VCaP (cell line): ENCODE results near the gene GSX1.

Source experiments
- H3K27ac ChIP-seq: fragments of 450-650 bp; 2 replicates; pipeline ENCODE4 v1.5.1; 2017
- TF ChIP-seq, protein P1 (sequence below): fragments of 450-650 bp; conservative IDR thresholded peaks from 2 replicates; pipeline ENCODE4 v1.5.1; 2017; ENCODE audit warnings: mild to moderate bottlenecking, moderate library complexity

Gene GSX1

DNA sequence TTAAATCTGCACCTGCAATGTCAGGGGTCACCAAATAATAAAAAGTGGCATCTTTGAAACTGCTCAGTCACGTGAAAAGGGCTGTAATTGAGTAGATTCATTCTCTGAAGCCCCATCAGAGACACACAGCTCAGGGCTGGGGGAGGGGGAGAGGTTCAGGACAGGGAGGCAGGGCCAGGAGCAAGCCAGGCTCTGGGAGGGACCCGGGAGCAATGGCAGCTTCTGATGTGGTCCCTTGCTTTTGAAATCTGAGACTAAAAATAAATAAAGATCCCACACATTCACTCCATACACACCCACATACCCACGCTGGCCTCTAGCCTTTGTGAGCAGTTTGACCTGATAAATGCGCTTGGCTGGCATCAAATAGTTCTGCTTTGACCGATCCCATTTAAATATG lies 32.8 kb downstream of the GSX1 start:
- no peak overlapping the region for H3K27ac ChIP-seq
- TF ChIP-seq, protein P1, sequence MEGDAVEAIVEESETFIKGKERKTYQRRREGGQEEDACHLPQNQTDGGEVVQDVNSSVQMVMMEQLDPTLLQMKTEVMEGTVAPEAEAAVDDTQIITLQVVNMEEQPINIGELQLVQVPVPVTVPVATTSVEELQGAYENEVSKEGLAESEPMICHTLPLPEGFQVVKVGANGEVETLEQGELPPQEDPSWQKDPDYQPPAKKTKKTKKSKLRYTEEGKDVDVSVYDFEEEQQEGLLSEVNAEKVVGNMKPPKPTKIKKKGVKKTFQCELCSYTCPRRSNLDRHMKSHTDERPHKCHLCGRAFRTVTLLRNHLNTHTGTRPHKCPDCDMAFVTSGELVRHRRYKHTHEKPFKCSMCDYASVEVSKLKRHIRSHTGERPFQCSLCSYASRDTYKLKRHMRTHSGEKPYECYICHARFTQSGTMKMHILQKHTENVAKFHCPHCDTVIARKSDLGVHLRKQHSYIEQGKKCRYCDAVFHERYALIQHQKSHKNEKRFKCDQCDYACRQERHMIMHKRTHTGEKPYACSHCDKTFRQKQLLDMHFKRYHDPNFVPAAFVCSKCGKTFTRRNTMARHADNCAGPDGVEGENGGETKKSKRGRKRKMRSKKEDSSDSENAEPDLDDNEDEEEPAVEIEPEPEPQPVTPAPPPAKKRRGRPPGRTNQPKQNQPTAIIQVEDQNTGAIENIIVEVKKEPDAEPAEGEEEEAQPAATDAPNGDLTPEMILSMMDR, result no peak

DNA sequence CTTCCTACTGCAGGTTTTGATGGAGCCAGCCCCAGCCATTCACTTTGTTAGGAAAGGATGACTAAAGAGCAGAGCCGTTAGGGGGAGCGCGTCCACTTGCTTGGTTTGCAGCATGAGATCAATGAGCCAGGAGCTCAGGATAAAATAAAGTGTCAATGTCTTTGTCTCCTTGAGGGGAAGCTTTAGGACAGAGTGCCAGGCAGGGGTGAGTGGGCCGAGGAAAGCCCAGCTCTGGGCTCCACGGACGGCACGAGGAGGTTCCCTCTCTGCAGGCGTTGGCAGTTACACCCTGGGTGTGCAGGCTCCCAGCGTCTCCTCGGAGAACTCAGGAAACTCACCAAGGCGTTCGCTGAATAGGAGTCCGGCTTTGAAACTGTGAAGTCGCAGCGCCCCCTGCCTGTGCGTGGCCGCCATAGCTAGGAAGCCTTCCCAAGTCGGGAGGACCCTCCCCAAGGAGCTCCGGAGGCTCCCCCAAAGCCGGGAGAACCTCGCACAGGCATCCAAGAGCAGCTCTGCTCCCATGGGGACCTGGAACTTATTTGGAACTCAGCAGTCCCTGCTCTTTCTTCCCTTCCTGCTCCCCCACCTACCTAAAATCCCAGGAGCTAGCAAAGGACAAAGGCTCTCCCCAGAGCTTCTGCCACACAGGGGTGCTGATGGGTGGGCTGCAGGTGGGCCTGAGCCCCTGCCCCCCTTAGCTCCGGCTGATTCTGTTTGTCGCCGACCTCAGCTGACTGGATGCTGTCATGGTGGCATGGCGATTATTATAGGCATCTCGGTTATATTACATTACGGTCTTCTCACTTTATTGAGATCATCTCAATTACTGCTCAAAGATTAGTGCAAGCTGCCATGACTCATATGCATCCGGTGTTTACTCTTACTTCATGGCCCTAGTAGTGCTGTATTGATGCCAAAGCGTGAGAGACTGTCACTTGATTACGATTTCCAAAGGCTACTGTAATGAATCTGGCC lies 34.4 kb downstream of the GSX1 start:
- TF ChIP-seq, protein P1, result peak; percentile 92
- peak overlapping the region; percentile 8; the same call in 1 of the 2 replicates for H3K27ac ChIP-seq

DNA sequence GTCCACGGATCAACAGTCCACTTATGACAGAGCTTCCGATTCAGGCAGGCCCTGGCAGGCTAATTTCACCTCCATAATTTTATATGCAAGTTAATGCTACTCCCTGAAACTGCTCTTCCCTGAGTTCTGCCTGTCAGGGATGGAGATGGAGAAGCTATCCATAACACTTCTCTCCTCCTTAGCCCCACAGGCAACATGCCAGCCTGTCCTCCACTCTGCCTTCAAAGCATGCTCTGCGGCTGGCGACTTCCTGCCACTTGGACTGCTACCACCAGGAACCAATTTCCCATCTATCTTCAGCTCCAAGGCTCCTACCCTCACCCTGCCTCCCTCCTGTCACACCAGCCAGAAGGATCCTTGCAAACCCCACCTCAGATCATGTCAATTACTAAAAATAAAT lies 35.4 kb downstream of the GSX1 start:
- TF ChIP-seq, protein P1, result no peak
- H3K27ac ChIP-seq, result no peak overlapping the region

DNA sequence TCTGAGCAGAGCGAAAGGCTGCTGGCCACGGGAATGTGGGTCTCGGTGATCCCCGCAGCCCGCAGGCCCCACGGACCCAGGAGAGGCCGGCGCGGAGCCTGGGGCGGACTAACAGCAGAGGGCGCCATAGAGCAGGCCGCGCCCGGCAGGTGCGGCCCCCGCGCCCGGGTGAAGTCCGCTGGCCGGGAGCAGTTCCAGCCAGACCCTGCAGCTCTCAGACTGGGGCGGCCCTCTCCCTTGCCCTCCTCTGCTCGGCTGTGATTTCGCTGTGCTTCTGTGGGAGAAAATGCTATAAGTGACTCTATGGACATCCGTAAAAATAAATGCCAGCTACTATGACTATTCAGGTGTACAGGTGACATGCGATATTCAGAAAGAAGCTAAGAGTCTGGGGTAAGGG lies 37.7 kb downstream of the GSX1 start:
- no peak overlapping the region for H3K27ac ChIP-seq
- TF ChIP-seq, protein P1, result peak; percentile 98

DNA sequence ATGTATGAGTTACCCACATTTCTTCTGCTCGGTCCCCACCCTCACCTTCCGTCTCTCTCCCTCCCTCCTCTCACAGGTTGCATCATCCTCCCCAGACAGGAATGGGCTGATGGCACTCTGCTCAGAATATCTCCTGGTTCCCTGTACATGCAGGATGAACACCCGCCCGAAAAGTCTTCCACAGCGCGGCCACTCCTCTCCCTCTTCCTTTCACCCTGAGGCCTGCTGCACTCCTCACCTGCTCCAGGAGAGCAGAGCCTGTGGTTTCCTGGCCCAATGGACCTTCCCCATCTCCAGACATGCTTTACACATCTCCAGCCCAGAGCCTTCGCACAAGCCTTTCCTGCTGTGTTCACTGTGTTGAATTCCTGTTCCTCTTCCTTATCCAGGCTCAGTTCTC lies 40.9 kb downstream of the GSX1 start:
- TF ChIP-seq, protein P1, result no peak
- H3K27ac ChIP-seq, result no peak overlapping the region

DNA sequence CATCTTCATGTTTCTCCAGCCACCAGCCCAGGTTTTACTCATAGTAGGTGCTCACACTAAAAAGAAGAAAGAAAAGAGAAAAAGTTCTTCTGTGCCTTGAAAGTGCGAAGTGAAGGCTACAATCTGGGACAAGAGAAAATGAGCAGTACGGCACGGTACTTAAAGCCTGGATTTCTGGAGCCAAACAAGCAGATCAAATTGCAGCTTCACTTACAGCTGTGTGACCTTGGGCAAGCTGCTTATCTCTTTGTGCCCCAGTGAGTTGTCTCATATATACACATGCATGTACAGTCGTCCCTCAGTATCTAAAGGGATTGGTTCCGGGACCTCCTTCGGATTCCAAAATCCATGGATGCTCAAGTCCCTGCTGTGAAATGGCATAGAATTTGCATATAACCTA lies 41.8 kb downstream of the GSX1 start:
- TF ChIP-seq, protein P1, result no peak
- H3K27ac ChIP-seq, result no peak overlapping the region

DNA sequence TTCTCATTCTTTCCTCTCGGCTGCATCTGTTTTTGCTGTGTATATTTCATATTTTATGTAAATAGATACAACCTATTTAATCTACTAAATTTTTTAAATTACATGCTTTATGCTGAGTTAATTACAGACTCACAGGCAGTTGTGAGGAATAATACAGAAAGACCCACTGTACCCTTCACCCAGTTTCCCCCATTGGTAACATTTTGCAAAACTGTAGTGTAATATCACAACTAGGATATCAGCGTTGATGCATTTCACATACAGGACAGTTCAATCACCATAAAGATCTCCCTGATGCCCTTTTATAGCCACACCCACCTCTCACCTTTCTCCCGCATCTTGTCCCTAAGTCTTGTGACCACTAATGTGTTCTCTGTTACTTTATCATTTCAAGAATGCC lies 43.5 kb downstream of the GSX1 start:
- TF ChIP-seq, protein P1, result no peak
- H3K27ac ChIP-seq, result no peak overlapping the region
